Measurements from ENCODE around the gene EXO1.

GRCh38 chr1:241917487-241917886 lies 69.5 kb downstream of the EXO1 start:
- TF ChIP-seq POLR2AphosphoS5 (IDR thresholded peaks at IDR 0.05; ENCODE audit: low read depth), result no peak
- no peak for TF ChIP-seq REST (IDR thresholded peaks at IDR 0.05; ENCODE audit: insufficient replicate concordance, low read depth)
- no peak for TF ChIP-seq CTCF (IDR thresholded peaks at IDR 0.05; ENCODE audit: insufficient read depth, low read length)
- TF ChIP-seq GABPA (IDR thresholded peaks at IDR 0.05; ENCODE audit: low read depth), result no peak
- no peak for TF ChIP-seq SPI1 (IDR thresholded peaks at IDR 0.05; ENCODE audit: borderline replicate concordance, low read depth)

Measured in HL-60 (cell line).